HepG2 (cell line): Measurements from ENCODE around the gene MYO1G. TPM values are rescaled to one million over a fixed set of nuclear protein-coding genes. Genes with fewer than 3 reads are reported as not detected.

Experiments used
- ATF1 ChIP-seq: IDR thresholded peaks from 2 replicates; pipeline ENCODE4 v1.6.1; 2016; ENCODE audit warnings: mild to moderate bottlenecking, control low read depth
- HNF4G ChIP-seq, 2 experiments: sonication (generic) in 1 of 2; formaldehyde crosslinking in 1 of 2; IDR thresholded peaks; 2 replicates each; pipeline versions ENCODE4 v1.4.0 to v1.6.1; 2011 to 2020; ENCODE audit warnings: borderline replicate concordance in 2 of 2, low read depth in 2 of 2, mild to moderate bottlenecking in 2 of 2, low read length in 1 of 2, missing genetic modification reagents in 1 of 2, moderate library complexity in 1 of 2
- NR2C2 ChIP-seq: sonication (generic); formaldehyde crosslinking; IDR thresholded peaks from 2 replicates; pipeline ENCODE4 v1.4.0; 2020; ENCODE audit warnings: missing genetic modification reagents, mild to moderate bottlenecking, moderate library complexity, borderline replicate concordance
- RNF2 ChIP-seq: fragments of 450-650 bp; conservative IDR thresholded peaks from 2 replicates; pipeline ENCODE4 v1.6.1; 2016; ENCODE audit warnings: low read depth
- RXRA ChIP-seq: sonication (generic); formaldehyde crosslinking; IDR thresholded peaks from 2 replicates; pipeline ENCODE4 v1.5.1; 2020; ENCODE audit warnings: missing genetic modification reagents
- SAP130 ChIP-seq: IDR thresholded peaks from 2 replicates; pipeline ENCODE4 v1.6.1; 2016; ENCODE audit warnings: low read depth
- ZMYM3 ChIP-seq: sonication (generic); formaldehyde crosslinking; IDR thresholded peaks from 2 replicates; pipeline ENCODE4 v1.5.1; 2020; ENCODE audit warnings: mild to moderate bottlenecking, missing genetic modification reagents
- ZNF124 ChIP-seq: sonication (generic); formaldehyde crosslinking; IDR thresholded peaks from 2 replicates; pipeline ENCODE4 v1.4.0; 2020; ENCODE audit warnings: missing genetic modification reagents
- ZNF343 ChIP-seq: sonication (generic); formaldehyde crosslinking; IDR thresholded peaks from 2 replicates; pipeline ENCODE4 v1.4.0; 2020; ENCODE audit warnings: mild to moderate bottlenecking, missing genetic modification reagents
- ZNF614 ChIP-seq: IDR thresholded peaks from 2 replicates; pipeline ENCODE4 v1.6.1; 2018; ENCODE audit warnings: missing biosample characterization, missing genetic modification reagents, inconsistent platforms, borderline replicate concordance
- polyA plus RNA-seq, 8 experiments: library from polyadenylated mRNA; depleted of rRNA in 3 of 8; stranded (reverse) in 7 of 8; unstranded in 1 of 8; fragments of >200 nt; fragmentation: Illumina TruSeq in 4 of 8; extraction: Trizol in 4 of 8; gene quantifications; 2 replicates each; pipeline versions ENCODE4 v1.2.1 to v1.2.3, GENCODE V29; 2011 to 2016; ENCODE audit warnings: low read depth in 4 of 8, missing spikeins in 1 of 8, mixed read lengths in 1 of 8; ENCODE audit not compliant: insufficient read depth in 1 of 8
- total RNA-seq, 5 experiments: library from RNA; depleted of rRNA; stranded (reverse); fragments of >200 nt; fragmentation: Illumina TruSeq; extraction: Trizol; gene quantifications; 2 replicates each; pipeline ENCODE4 v1.2.3, GENCODE V29; 2016; ENCODE audit warnings: low read depth in 1 of 5
- TF ChIP-seq, protein P1 (sequence below): sonication (generic); formaldehyde crosslinking; IDR thresholded peaks from 2 replicates; pipeline ENCODE4 v1.5.1; 2020; ENCODE audit warnings: mild to moderate bottlenecking, missing genetic modification reagents
- TF ChIP-seq, protein P2 (sequence below): sonication (generic); formaldehyde crosslinking; IDR thresholded peaks from 2 replicates; pipeline ENCODE4 v1.4.0; 2020; ENCODE audit warnings: missing genetic modification reagents, borderline replicate concordance
- TF ChIP-seq, protein P3 (sequence below): IDR thresholded peaks from 2 replicates; pipeline ENCODE4 v1.6.1; 2016; ENCODE audit warnings: missing genetic modification reagents, missing compliant biosample characterization
- TF ChIP-seq, protein P4 (sequence below): sonication (generic); formaldehyde crosslinking; IDR thresholded peaks from 2 replicates; pipeline ENCODE4 v1.4.0; 2020; ENCODE audit warnings: missing genetic modification reagents
- TF ChIP-seq, protein P5 (sequence below): sonication (generic); formaldehyde crosslinking; IDR thresholded peaks from 2 replicates; pipeline ENCODE4 v1.4.0; 2020; ENCODE audit warnings: missing genetic modification reagents
- TF ChIP-seq, protein P6 (sequence below): sonication (generic); formaldehyde crosslinking; IDR thresholded peaks from 2 replicates; pipeline ENCODE4 v1.4.0; 2020; ENCODE audit warnings: missing genetic modification reagents
- TF ChIP-seq, protein P7 (sequence below): IDR thresholded peaks from 2 replicates; pipeline ENCODE4 v1.6.1; 2012; ENCODE audit warnings: inconsistent platforms

MYO1G gene
- total and polyA plus RNA-seq, 2 of the 13 experiments (the other 11 are each of a cell fraction or from before 2014, with no cell fraction given), result 0.29 to 1.1 TPM

DNA sequence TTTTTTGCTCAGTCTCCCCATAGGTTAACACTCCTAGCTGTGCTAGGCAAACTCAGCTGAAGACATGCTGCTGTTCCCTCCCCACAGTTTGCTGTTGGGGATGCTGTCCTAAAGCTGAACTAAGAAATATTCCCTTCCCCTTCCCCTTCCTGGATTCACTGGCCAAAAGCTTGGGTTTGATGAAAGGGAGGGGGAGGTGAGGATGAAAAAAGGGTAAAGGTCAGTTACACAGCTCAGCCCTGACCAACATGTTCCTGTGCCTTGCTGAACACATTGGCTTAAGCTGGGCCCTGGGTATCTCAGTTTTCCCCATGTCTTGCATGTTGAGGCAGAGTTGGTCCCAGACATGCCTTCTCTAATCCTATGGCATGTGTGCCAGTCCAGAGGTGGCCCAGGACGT is 36.5 kb upstream of the MYO1G start (continued):
- TF ChIP-seq, protein P1, sequence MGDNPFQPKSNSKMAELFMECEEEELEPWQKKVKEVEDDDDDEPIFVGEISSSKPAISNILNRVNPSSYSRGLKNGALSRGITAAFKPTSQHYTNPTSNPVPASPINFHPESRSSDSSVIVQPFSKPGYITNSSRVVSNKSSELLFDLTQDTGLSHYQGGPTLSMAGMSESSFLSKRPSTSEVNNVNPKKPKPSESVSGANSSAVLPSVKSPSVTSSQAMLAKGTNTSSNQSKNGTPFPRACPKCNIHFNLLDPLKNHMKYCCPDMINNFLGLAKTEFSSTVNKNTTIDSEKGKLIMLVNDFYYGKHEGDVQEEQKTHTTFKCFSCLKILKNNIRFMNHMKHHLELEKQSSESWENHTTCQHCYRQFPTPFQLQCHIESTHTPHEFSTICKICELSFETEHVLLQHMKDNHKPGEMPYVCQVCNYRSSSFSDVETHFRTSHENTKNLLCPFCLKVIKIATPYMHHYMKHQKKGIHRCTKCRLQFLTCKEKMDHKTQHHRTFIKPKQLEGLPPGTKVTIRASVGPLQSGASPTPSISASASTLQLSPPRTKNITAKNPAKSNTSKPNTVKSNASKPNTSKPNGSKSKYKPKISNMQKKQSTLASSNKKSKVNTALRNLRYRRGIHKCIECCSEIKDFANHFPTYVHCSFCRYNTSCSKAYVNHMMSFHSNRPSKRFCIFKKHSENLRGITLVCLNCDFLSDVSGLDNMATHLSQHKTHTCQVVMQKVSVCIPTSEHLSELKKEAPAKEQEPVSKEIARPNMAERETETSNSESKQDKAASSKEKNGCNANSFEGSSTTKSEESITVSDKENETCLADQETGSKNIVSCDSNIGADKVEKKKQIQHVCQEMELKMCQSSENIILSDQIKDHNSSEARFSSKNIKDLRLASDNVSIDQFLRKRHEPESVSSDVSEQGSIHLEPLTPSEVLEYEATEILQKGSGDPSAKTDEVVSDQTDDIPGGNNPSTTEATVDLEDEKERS, result no peak
- TF ChIP-seq HNF4G (IDR thresholded peaks at IDR 0.05; ENCODE audit: borderline replicate concordance, low read depth, low read length) (peak; percentile 79), HNF4G (CRISPR knock-in tag; IDR thresholded peaks at IDR 0.05; ENCODE audit: borderline replicate concordance, low read depth) (no peak; the same call in 1 of the 2 replicates), RXRA (peak; percentile 30; the same call in 1 of the 2 replicates), NR2C2 (CRISPR knock-in tag) (peak; percentile 83), ZNF343 (0 out of 2 replicates have a peak, but pooled peaks have one; percentile 36), ZNF124 (CRISPR knock-in tag) (no peak), ATF1 (CRISPR knock-in tag) (no peak), ZNF614 (CRISPR knock-in tag) (peak; percentile 51; the same call in 1 of the 2 replicates), RNF2 (no peak), SAP130 (CRISPR knock-in tag) (0 out of 2 replicates have a peak, but pooled peaks have one; percentile 15), ZMYM3 (CRISPR knock-in tag) (0 out of 2 replicates have a peak, but pooled peaks have one; percentile 38)
- TF ChIP-seq, protein P2, sequence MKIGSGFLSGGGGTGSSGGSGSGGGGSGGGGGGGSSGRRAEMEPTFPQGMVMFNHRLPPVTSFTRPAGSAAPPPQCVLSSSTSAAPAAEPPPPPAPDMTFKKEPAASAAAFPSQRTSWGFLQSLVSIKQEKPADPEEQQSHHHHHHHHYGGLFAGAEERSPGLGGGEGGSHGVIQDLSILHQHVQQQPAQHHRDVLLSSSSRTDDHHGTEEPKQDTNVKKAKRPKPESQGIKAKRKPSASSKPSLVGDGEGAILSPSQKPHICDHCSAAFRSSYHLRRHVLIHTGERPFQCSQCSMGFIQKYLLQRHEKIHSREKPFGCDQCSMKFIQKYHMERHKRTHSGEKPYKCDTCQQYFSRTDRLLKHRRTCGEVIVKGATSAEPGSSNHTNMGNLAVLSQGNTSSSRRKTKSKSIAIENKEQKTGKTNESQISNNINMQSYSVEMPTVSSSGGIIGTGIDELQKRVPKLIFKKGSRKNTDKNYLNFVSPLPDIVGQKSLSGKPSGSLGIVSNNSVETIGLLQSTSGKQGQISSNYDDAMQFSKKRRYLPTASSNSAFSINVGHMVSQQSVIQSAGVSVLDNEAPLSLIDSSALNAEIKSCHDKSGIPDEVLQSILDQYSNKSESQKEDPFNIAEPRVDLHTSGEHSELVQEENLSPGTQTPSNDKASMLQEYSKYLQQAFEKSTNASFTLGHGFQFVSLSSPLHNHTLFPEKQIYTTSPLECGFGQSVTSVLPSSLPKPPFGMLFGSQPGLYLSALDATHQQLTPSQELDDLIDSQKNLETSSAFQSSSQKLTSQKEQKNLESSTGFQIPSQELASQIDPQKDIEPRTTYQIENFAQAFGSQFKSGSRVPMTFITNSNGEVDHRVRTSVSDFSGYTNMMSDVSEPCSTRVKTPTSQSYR (CRISPR knock-in tag), result peak; percentile 82; the same call in 1 of the 2 replicates
- TF ChIP-seq, protein P3, sequence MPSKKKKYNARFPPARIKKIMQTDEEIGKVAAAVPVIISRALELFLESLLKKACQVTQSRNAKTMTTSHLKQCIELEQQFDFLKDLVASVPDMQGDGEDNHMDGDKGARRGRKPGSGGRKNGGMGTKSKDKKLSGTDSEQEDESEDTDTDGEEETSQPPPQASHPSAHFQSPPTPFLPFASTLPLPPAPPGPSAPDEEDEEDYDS (CRISPR knock-in tag), result 0 out of 2 replicates have a peak, but pooled peaks have one; percentile 17
- TF ChIP-seq, protein P4, sequence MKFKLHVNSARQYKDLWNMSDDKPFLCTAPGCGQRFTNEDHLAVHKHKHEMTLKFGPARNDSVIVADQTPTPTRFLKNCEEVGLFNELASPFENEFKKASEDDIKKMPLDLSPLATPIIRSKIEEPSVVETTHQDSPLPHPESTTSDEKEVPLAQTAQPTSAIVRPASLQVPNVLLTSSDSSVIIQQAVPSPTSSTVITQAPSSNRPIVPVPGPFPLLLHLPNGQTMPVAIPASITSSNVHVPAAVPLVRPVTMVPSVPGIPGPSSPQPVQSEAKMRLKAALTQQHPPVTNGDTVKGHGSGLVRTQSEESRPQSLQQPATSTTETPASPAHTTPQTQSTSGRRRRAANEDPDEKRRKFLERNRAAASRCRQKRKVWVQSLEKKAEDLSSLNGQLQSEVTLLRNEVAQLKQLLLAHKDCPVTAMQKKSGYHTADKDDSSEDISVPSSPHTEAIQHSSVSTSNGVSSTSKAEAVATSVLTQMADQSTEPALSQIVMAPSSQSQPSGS (CRISPR knock-in tag), result no peak
- TF ChIP-seq, protein P5, sequence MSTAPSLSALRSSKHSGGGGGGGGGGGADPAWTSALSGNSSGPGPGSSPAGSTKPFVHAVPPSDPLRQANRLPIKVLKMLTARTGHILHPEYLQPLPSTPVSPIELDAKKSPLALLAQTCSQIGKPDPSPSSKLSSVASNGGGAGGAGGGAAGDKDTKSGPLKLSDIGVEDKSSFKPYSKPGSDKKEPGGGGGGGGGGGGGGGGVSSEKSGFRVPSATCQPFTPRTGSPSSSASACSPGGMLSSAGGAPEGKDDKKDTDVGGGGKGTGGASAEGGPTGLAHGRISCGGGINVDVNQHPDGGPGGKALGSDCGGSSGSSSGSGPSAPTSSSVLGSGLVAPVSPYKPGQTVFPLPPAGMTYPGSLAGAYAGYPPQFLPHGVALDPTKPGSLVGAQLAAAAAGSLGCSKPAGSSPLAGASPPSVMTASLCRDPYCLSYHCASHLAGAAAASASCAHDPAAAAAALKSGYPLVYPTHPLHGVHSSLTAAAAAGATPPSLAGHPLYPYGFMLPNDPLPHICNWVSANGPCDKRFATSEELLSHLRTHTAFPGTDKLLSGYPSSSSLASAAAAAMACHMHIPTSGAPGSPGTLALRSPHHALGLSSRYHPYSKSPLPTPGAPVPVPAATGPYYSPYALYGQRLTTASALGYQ, result no peak
- TF ChIP-seq, protein P6, sequence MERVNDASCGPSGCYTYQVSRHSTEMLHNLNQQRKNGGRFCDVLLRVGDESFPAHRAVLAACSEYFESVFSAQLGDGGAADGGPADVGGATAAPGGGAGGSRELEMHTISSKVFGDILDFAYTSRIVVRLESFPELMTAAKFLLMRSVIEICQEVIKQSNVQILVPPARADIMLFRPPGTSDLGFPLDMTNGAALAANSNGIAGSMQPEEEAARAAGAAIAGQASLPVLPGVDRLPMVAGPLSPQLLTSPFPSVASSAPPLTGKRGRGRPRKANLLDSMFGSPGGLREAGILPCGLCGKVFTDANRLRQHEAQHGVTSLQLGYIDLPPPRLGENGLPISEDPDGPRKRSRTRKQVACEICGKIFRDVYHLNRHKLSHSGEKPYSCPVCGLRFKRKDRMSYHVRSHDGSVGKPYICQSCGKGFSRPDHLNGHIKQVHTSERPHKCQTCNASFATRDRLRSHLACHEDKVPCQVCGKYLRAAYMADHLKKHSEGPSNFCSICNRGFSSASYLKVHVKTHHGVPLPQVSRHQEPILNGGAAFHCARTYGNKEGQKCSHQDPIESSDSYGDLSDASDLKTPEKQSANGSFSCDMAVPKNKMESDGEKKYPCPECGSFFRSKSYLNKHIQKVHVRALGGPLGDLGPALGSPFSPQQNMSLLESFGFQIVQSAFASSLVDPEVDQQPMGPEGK (CRISPR knock-in tag), result 0 out of 2 replicates have a peak, but pooled peaks have one; percentile 35
- TF ChIP-seq, protein P7, sequence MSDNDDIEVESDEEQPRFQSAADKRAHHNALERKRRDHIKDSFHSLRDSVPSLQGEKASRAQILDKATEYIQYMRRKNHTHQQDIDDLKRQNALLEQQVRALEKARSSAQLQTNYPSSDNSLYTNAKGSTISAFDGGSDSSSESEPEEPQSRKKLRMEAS, result peak; percentile 20; the same call in 1 of the 2 replicates
